Upper lobe of left lung (tissue), 4 donors: ENCODE measurements around the gene PARVB.

Source experiments
- CTCF ChIP-seq, 6 experiments: fragments of 450-650 bp in 4 of 6; fragments of 200-600 bp in 2 of 6; sonication (generic) in 2 of 6; IDR thresholded peaks; one replicate each; pipeline ENCODE4 v1.5.1; 2016 to 2019; ENCODE audit warnings: antibody characterized with exemption in 6 of 6
- EP300 ChIP-seq, 4 donors: sonication (generic); formaldehyde crosslinking; IDR thresholded peaks; one replicate each; pipeline ENCODE4 v1.5.1; 2017; ENCODE audit warnings: antibody characterized with exemption in 4 of 4, control low read depth in 2 of 4

GRCh38 chr22:44019416-44019815, 4.7 kb upstream of the PARVB start:
- TF ChIP-seq CTCF (IDR thresholded peaks at IDR 0.05) (no peak), EP300 (IDR thresholded peaks at IDR 0.05) (no peak)
